HepG2 (cell line): ENCODE results near the gene AFG1L. TPM values are rescaled to one million over a fixed set of nuclear protein-coding genes. Genes with fewer than 3 reads are reported as not detected.
A peak's percentile ranks its signal among the peaks of the same experiment; 100 is the strongest.

Experiments
- AKAP8 ChIP-seq: sonication (generic); formaldehyde crosslinking; IDR thresholded peaks from 2 replicates; pipeline ENCODE4 v1.5.1; 2020; ENCODE audit warnings: mild to moderate bottlenecking, missing genetic modification reagents
- ATF1 ChIP-seq: IDR thresholded peaks from 2 replicates; pipeline ENCODE4 v1.6.1; 2016; ENCODE audit warnings: mild to moderate bottlenecking, control low read depth
- BCL6 ChIP-seq: IDR thresholded peaks from 2 replicates; pipeline ENCODE4 v1.6.1; 2016; ENCODE audit warnings: missing genetic modification reagents, missing compliant biosample characterization
- MEIS2 ChIP-seq: sonication (generic); formaldehyde crosslinking; IDR thresholded peaks from 2 replicates; pipeline ENCODE4 v1.9.0; 2021; ENCODE audit warnings: mild to moderate bottlenecking, missing genetic modification reagents
- NCOA1 ChIP-seq: sonication (generic); formaldehyde crosslinking; IDR thresholded peaks from 2 replicates; pipeline ENCODE4 v1.9.0; 2021; ENCODE audit warnings: missing genetic modification reagents
- NCOR1 ChIP-seq: fragments of 200-600 bp; sonication (generic); IDR thresholded peaks from 2 replicates; pipeline ENCODE4 v1.7.0; 2017; ENCODE audit warnings: antibody characterized with exemption, low read length, borderline replicate concordance
- POLR2G ChIP-seq: fragments of 200-400 bp; formaldehyde crosslinking; IDR thresholded peaks from 2 replicates; pipeline ENCODE4 v1.6.1; 2018; ENCODE audit warnings: mild to moderate bottlenecking, low read depth, low read length, moderate library complexity
- RFXANK ChIP-seq: IDR thresholded peaks from 2 replicates; pipeline ENCODE4 v1.6.1; 2016
- RXRB ChIP-seq: IDR thresholded peaks from 2 replicates; pipeline ENCODE4 v1.6.1; 2016; ENCODE audit warnings: borderline replicate concordance, missing genetic modification reagents, missing compliant biosample characterization
- SIN3A ChIP-seq: IDR thresholded peaks from 2 replicates; pipeline ENCODE4 v1.6.1; 2011; ENCODE audit warnings: low read depth, mild to moderate bottlenecking, control low read depth, low read length, borderline replicate concordance
- SP140L ChIP-seq: sonication (generic); formaldehyde crosslinking; IDR thresholded peaks from 2 replicates; pipeline ENCODE4 v1.4.0; 2020; ENCODE audit warnings: missing genetic modification reagents, borderline replicate concordance
- TMF1 ChIP-seq: sonication (generic); formaldehyde crosslinking; IDR thresholded peaks from 2 replicates; pipeline ENCODE4 v1.8.1; 2022; ENCODE audit warnings: low read depth, missing genetic modification reagents
- TOPORS ChIP-seq: sonication (generic); formaldehyde crosslinking; IDR thresholded peaks from 2 replicates; pipeline ENCODE4 v1.8.0; 2023; ENCODE audit warnings: mild to moderate bottlenecking, missing genetic modification reagents
- UBTF ChIP-seq: sonication (generic); formaldehyde crosslinking; IDR thresholded peaks from 2 replicates; pipeline ENCODE4 v1.4.0; 2020; ENCODE audit warnings: mild to moderate bottlenecking, missing genetic modification reagents
- ZMYM3 ChIP-seq: sonication (generic); formaldehyde crosslinking; IDR thresholded peaks from 2 replicates; pipeline ENCODE4 v1.5.1; 2020; ENCODE audit warnings: mild to moderate bottlenecking, missing genetic modification reagents
- ZNF143 ChIP-seq: sonication (generic); formaldehyde crosslinking; IDR thresholded peaks from 2 replicates; pipeline ENCODE4 v1.4.0; 2020; ENCODE audit warnings: missing genetic modification reagents
- ZNF30 ChIP-seq: sonication (generic); formaldehyde crosslinking; IDR thresholded peaks from 2 replicates; pipeline ENCODE4 v1.5.0; 2020; ENCODE audit warnings: mild to moderate bottlenecking, missing genetic modification reagents
- ZNF317 ChIP-seq: sonication (generic); formaldehyde crosslinking; IDR thresholded peaks from 2 replicates; pipeline ENCODE4 v1.5.0; 2020; ENCODE audit warnings: mild to moderate bottlenecking, missing genetic modification reagents
- ZNF335 ChIP-seq: sonication (generic); formaldehyde crosslinking; IDR thresholded peaks from 2 replicates; pipeline ENCODE4 v1.4.0; 2020; ENCODE audit warnings: missing genetic modification reagents
- ZNF646 ChIP-seq: sonication (generic); formaldehyde crosslinking; IDR thresholded peaks from 2 replicates; pipeline ENCODE4 v1.9.0; 2021; ENCODE audit warnings: mild to moderate bottlenecking, missing genetic modification reagents
- ZNF776 ChIP-seq: sonication (generic); formaldehyde crosslinking; IDR thresholded peaks from 2 replicates; pipeline ENCODE4 v1.4.0; 2020; ENCODE audit warnings: mild to moderate bottlenecking, missing genetic modification reagents
- polyA plus RNA-seq, 8 experiments: library from polyadenylated mRNA; depleted of rRNA in 3 of 8; stranded (reverse) in 7 of 8; unstranded in 1 of 8; fragments of >200 nt; fragmentation: Illumina TruSeq in 4 of 8; extraction: Trizol in 4 of 8; gene quantifications; 2 replicates each; pipeline versions ENCODE4 v1.2.1 to v1.2.3, GENCODE V29; 2011 to 2016; ENCODE audit warnings: low read depth in 4 of 8, missing spikeins in 1 of 8, mixed read lengths in 1 of 8; ENCODE audit not compliant: insufficient read depth in 1 of 8
- total RNA-seq, 5 experiments: library from RNA; depleted of rRNA; stranded (reverse); fragments of >200 nt; fragmentation: Illumina TruSeq; extraction: Trizol; gene quantifications; 2 replicates each; pipeline ENCODE4 v1.2.3, GENCODE V29; 2016; ENCODE audit warnings: low read depth in 1 of 5

Gene AFG1L
- total and polyA plus RNA-seq, 2 of the 13 experiments (the other 11 are each of a cell fraction or from before 2014, with no cell fraction given): 3.1 to 14.0 TPM

- TF ChIP-seq TOPORS (CRISPR knock-in tag) (peak; percentile 80), BCL6 (CRISPR knock-in tag) (0 out of 2 replicates have a peak, but pooled peaks have one; percentile 31), ZNF776 (CRISPR knock-in tag) (peak; percentile 80; the same call in 1 of the 2 replicates), RFXANK (CRISPR knock-in tag) (0 out of 2 replicates have a peak, but pooled peaks have one; percentile 83), RXRB (CRISPR knock-in tag) (peak; percentile 39; the same call in 1 of the 2 replicates), MEIS2 (CRISPR knock-in tag) (no peak), AKAP8 (CRISPR knock-in tag) (peak; percentile 31; the same call in 1 of the 2 replicates), ZNF335 (CRISPR knock-in tag) (peak; percentile 93), ZNF143 (CRISPR knock-in tag) (peak; percentile 96), UBTF (CRISPR knock-in tag) (peak; percentile 98), POLR2G (peak; percentile 95), SIN3A (0 out of 2 replicates have a peak, but pooled peaks have one; percentile 9), NCOR1 (0 out of 2 replicates have a peak, but pooled peaks have one; percentile 19), ZNF317 (peak; percentile 82), ATF1 (CRISPR knock-in tag) (no peak), SP140L (CRISPR knock-in tag) (no peak), TMF1 (CRISPR knock-in tag) (peak; percentile 92), ZMYM3 (CRISPR knock-in tag) (peak; percentile 38; the same call in 1 of the 2 replicates), ZNF30 (peak; percentile 55; the same call in 1 of the 2 replicates), NCOA1 (CRISPR knock-in tag) (peak; percentile 89; the same call in 1 of the 2 replicates), ZNF646 (no peak)
Measured at GRCh38 chr6:108260809-108261569, 33.9 kb upstream of the AFG1L start, which contains the start of gene SNX3 (continued).
